GM10248 (cell line): ENCODE results near the gene SELENOS.

Experiments
- CTCF ChIA-PET: fragments of 300-600 bp; sonication (Branson Sonifier 250); formaldehyde crosslinking; extraction: SDS; loops from one replicate; lab custom pipeline; 2021; ENCODE audit warnings: antibody characterized with exemption; lab: Yijun Ruan, JAX
- POLR2A ChIA-PET: fragments of 350-650 bp; sonication (Branson Sonifier 250); formaldehyde crosslinking; extraction: SDS; loops from one replicate; lab custom pipeline; 2020; ENCODE audit warnings: antibody characterized with exemption; lab: Yijun Ruan, JAX
- DNase-seq: peaks from one replicate; pipeline ENCODE4 v3.0.0; 2012; ENCODE audit errors: extremely low spot score
- TF ChIP-seq, protein P1 (sequence below): IDR thresholded peaks from 2 replicates; pipeline ENCODE4 v1.5.1; 2012; ENCODE audit warnings: mild to moderate bottlenecking, low read depth; ENCODE audit errors: extremely low read depth, missing control alignments, control extremely low read depth

The SELENOS gene

GRCh38 chr15:101242999-101243336 is 34.3 kb downstream of the SELENOS start:
- DNase-seq = no peak
- ChIA-PET POLR2A (interaction anchor here (1.1 kb wide), 1 partner anchor 9 kb away, joined by 8 read pairs; the partner anchor contains the start of gene CHSY1), CTCF (interaction anchor here (1.1 to 5.8 kb wide), 5 partner anchors 9 to 235 kb away, joined by 3 to 46 read pairs (median 6); partner anchors contain the start of gene CHSY1)
- TF ChIP-seq, protein P1, sequence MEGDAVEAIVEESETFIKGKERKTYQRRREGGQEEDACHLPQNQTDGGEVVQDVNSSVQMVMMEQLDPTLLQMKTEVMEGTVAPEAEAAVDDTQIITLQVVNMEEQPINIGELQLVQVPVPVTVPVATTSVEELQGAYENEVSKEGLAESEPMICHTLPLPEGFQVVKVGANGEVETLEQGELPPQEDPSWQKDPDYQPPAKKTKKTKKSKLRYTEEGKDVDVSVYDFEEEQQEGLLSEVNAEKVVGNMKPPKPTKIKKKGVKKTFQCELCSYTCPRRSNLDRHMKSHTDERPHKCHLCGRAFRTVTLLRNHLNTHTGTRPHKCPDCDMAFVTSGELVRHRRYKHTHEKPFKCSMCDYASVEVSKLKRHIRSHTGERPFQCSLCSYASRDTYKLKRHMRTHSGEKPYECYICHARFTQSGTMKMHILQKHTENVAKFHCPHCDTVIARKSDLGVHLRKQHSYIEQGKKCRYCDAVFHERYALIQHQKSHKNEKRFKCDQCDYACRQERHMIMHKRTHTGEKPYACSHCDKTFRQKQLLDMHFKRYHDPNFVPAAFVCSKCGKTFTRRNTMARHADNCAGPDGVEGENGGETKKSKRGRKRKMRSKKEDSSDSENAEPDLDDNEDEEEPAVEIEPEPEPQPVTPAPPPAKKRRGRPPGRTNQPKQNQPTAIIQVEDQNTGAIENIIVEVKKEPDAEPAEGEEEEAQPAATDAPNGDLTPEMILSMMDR = no peak

DNA sequence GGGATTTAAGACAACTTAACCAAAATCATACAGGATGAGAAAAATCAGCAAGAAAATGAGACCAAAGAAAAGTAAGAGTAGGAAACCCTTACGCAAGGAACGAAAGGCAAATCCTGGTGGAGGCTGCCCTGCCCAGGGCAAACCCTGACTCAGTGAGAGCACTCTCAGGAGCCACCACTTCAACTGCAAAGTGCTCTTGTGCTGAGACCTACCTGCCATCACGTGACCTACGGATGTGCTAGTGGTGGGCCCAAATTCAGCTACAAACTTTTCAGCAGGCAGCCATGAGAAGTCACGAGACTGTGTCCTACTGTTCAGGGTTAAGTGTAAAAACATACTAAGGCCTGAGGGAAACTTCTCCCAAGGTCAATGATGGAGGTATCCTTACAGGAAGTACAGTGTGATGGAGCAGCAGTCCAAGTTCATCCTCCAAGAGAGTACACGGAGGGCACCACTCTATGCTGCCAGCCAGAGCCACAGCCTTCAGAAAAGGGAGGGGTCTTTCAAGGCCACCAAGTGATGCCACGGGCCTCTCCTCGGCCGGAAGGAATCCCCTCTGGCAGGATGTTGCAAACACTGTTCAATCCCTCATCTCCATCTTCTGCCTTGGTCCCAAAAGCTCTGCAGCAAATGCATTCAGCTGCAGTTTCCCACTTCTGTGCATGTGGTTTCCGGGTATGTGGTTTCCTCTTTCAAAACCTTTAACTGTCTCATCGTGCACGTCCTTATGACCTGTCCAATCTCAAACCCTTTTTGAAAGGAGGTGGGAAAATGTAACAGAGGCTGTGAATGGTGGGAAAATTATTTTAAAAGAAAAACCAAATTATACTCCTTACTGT is 34.9 kb downstream of the SELENOS start:
- ChIA-PET CTCF (interaction anchor here (1.0 to 5.8 kb wide), 8 partner anchors 9 to 234 kb away, joined by 3 to 46 read pairs (median 4); partner anchors contain the start of gene CHSY1), POLR2A (interaction anchor here (1.1 kb wide), 1 partner anchor 10 kb away, joined by 8 read pairs; the partner anchor contains the start of gene CHSY1)
- TF ChIP-seq, protein P1 = no peak
- DNase-seq = peak; percentile 77

DNA sequence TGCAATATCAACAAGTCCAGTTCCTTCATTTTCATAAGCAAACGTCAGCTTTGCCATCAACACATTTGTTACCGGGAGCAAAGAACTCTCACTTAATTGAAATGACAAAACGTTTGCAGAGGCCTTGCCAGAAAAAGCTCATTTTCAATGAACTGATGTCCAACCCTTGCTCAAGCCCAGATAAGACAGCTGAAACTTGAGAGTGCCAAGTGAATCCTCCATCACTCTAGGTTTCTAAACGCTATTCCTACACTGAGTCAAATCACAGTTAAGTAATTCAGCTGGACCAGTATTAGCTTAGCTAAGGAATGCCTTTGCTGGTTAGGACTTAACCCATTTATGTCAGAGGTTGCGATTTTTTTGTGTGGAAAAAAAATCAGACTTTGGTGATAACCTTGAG is 36.9 kb downstream of the SELENOS start:
- TF ChIP-seq, protein P1 = no peak
- DNase-seq = no peak
- POLR2A ChIA-PET = interaction anchor here (1.1 kb wide), 1 partner anchor 11 kb away, joined by 3 read pairs; the partner anchor contains the start of gene CHSY1
- CTCF ChIA-PET = interaction anchor here (0.8 to 2.4 kb wide), 13 partner anchors 8 to 232 kb away, joined by 3 to 9 read pairs (median 4); partner anchors contain the start of gene CHSY1

DNA sequence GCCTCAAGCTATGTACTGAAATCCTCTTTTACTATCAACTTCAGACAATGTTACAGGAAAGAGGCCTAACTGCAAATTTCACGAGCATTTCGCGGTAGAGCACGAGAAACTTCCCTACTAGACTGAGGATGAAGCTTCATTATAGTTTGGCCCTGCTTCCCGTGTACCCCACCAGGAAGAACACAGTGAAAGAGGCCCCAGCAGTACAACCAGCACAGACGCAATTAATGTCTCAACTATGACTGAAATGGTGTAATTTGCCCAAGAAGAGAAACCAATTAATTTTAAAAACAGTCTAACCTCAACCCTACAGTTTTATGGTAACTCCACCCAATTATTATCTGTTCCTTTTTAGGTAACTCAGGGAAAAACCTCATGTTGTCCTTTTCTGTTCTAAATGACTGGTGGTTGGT is 37.6 kb downstream of the SELENOS start:
- TF ChIP-seq, protein P1 = no peak
- ChIA-PET CTCF (interaction anchor here (1.1 to 2.4 kb wide), 10 partner anchors 8 to 231 kb away, joined by 3 to 9 read pairs (median 4); no protein-coding TSS in a partner anchor), POLR2A (interaction anchor here (1.1 kb wide), 1 partner anchor 12 kb away, joined by 3 read pairs; the partner anchor contains the start of gene CHSY1)
- DNase-seq = no peak

- CTCF ChIA-PET = interaction anchor here (1.1 kb wide), 1 partner anchor 403 kb away, joined by 3 read pairs; no protein-coding TSS in a partner anchor
- POLR2A ChIA-PET = no interaction called here
- TF ChIP-seq, protein P1 = no peak
- DNase-seq = no peak
Observed at GRCh38 chr15:101237251-101237650, 40.0 kb downstream of the SELENOS start.

DNA sequence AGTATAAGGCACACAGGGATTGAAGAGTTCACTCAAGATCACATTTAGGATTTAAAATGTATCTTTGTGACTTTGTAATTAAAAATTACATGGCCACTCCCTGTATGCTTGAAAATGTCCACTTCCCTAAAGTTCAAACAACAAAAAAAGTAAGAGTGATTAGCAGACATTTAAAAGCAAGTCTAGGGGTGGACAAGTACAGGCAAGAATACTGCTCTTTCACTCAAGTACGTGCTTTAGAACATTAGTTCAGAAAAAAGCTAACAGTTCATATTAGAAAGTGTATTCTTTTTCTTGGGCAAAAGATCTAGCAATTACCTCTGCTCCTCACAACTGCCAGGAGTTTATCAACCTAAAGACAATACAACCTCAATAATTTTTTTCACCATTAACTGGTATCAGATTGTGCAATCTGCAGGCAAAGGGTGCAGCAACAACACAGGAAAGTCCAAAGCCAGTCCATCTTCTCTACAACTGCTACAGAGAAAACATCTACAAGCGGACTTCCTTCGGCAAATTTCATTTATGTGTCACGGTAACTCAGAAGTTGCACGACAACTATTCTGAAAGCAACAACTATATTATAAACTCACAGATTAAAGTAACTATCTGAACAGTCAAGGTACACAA is 43.5 kb downstream of the SELENOS start:
- DNase-seq = no peak
- ChIA-PET CTCF (no interaction called here), POLR2A (no interaction called here)
- TF ChIP-seq, protein P1 = no peak
